Duodenal mucosa (tissue), 2 donors: ENCODE measurements around the gene CHML.

Source experiments
- H3K27ac ChIP-seq: one replicate; pipeline ENCODE4 v1.7.0; 2013; ENCODE audit warnings: low read depth, low read length
- H3K27me3 ChIP-seq, 2 donors: one replicate each; pipeline ENCODE4 v1.7.0; 2013; ENCODE audit warnings: low read length in 2 of 2, control low read depth in 1 of 2; ENCODE audit not compliant: insufficient read depth in 2 of 2, control insufficient read depth in 1 of 2
- H3K36me3 ChIP-seq, 2 donors: one replicate each; pipeline ENCODE4 v1.7.0; 2013; ENCODE audit warnings: low read length in 2 of 2, control low read depth in 1 of 2; ENCODE audit not compliant: insufficient read depth in 2 of 2, control insufficient read depth in 1 of 2
- H3K4me1 ChIP-seq, 2 donors: one replicate each; pipeline ENCODE4 v1.7.0; 2013; ENCODE audit warnings: low read length in 2 of 2, control low read depth in 1 of 2; ENCODE audit not compliant: insufficient read depth in 2 of 2, control insufficient read depth in 1 of 2
- H3K4me3 ChIP-seq, 2 donors: one replicate each; pipeline ENCODE4 v1.7.0; 2013; ENCODE audit warnings: low read length in 2 of 2, low read depth in 1 of 2
- H3K9ac ChIP-seq, 2 donors: one replicate each; pipeline ENCODE4 v1.7.0; 2013; ENCODE audit warnings: low read length in 2 of 2, low read depth in 1 of 2
- H3K9me3 ChIP-seq, 2 donors: one replicate each; pipeline ENCODE4 v1.7.0; 2013; ENCODE audit warnings: low read length in 2 of 2, control low read depth in 1 of 2; ENCODE audit not compliant: control insufficient read depth in 1 of 2

CHML gene

DNA sequence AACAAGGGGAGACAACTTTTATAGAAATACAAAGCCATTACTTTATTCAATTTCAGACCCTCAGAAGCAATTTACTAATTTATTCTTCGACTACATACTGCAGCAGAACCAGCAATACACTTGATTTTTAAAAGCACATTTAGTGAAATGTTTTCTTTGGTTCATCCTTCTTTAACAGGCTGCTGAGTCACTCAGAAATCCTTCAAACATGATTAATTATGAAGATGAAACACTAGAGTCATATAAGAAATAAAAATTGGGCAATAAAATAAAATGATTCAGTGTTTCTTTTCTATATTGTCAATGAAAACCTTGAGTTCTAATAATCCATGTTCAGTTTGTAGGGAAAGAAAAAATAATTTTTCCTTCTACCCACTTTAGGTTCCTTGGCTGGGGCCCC lies 47.0 kb downstream of the CHML start:
- Histone ChIP-seq H3K36me3 (peaks cover 0 to 3% of the 10 kb centered on the region in 2 donors), H3K4me1 (no peaks in the 10 kb centered on the region), H3K9ac (no peak overlapping the region), H3K27me3 (no peaks in the 10 kb centered on the region), H3K27ac (no peak overlapping the region), H3K9me3 (no peaks in the 10 kb centered on the region), H3K4me3 (no peak overlapping the region)

DNA sequence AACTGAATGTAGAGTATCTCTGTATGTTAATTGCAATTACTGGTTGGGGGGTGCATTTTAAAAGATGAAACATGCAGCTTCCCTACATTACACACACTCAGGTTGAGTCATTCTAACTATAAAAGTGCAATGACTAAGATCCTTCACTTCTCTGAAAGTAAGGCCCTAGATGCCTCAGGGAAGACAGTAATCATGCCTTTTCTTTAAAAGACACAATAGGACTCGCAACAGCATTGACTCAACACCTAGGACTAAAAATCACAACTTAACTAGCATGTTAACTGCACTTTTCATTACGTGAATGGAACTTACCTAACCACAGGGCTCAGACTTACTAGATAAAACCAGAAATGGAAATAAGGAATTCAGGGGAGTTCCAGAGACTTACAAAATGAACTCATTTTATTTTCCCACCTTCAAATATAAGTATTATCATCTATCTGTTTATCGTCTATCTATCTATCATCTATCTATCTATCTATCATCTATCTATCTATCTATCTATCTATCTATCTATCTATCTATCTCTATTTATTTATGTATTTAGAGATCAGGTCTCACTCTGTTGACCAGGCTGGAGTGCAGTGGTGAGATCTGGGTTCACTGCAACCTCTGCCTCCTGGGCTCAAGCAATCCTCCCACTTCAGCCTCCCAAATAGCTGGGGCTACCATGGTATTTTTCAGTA lies 47.8 kb downstream of the CHML start:
- Histone ChIP-seq H3K36me3 (peaks cover 0 to 3% of the 10 kb centered on the region in 2 donors), H3K9ac (no peak overlapping the region), H3K27ac (no peak overlapping the region), H3K27me3 (no peaks in the 10 kb centered on the region), H3K4me1 (no peaks in the 10 kb centered on the region), H3K4me3 (no peak overlapping the region), H3K9me3 (no peaks in the 10 kb centered on the region)

DNA sequence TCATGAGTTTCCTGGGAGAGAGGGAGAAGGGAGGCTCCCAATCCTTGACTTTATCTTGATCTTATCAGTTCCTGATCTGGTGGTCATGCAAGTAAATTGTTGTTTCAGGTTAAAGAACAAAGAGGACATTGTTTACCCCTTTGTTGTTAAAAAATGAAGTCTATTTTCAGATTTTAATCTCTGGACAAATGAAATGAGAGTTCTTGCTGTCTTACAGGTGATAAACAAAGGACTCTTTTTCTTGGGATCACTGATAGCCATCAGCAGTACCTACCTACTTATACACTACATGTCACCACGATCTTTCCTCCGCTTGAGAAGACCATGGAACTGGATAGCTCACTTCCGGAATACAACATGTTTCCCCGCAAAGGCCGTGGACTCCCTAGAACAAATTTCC lies 48.4 kb downstream of the CHML start:
- no peak overlapping the region for H3K4me3 ChIP-seq
- peaks cover 0 to 3% of the 10 kb centered on the region in 2 donors for H3K36me3 ChIP-seq
- no peaks in the 10 kb centered on the region for H3K27me3 ChIP-seq
- no peak overlapping the region for H3K27ac ChIP-seq
- H3K9ac ChIP-seq: no peak overlapping the region
- H3K9me3 ChIP-seq: no peaks in the 10 kb centered on the region
- H3K4me1 ChIP-seq: no peaks in the 10 kb centered on the region

DNA sequence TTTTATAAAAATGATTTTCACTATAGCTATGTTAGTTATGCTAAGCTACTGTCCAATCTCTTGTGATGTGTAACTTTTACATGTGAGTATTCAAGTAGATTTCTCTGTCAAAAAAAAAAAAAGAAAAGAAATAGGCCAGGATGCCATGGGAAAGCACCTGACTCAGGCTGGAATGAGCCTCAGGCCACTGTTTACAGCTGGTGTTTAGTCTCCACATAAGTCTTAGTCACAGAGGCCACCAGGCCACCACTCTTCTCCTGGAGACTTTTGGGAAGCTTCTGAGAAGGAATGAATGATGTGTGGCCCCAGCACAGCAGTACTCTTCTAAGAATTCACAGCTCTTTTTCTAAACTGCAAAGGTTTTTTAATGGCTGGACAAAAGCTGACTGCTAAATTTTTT lies 48.9 kb downstream of the CHML start:
- H3K9me3 ChIP-seq: no peaks in the 10 kb centered on the region
- H3K36me3 ChIP-seq: peaks cover 0 to 3% of the 10 kb centered on the region in 2 donors
- H3K4me1 ChIP-seq: no peaks in the 10 kb centered on the region
- no peak overlapping the region for H3K9ac ChIP-seq
- H3K27ac ChIP-seq: no peak overlapping the region
- H3K27me3 ChIP-seq: no peaks in the 10 kb centered on the region
- no peak overlapping the region for H3K4me3 ChIP-seq

DNA sequence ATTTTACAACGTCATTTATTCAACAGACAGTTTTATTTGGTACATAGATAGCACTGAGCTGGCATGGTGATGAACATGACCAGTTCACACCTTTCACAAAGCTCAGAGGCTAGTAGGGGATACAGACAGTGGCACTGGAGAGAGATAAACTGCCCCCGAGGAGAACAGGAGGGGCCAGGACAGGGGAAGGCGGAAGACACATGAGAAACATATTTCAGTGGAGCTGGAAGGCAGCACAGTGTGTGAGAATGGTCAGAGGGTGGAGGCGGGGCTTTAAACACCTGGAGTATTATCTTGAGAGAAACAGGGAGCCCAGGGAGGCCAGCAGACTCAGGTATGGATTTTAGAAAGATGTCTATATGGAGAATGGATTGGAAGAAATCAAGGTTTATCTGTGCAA lies 49.5 kb downstream of the CHML start:
- H3K27ac ChIP-seq: no peak overlapping the region
- H3K9ac ChIP-seq: no peak overlapping the region
- no peak overlapping the region for H3K4me3 ChIP-seq
- H3K9me3 ChIP-seq: no peaks in the 10 kb centered on the region
- H3K4me1 ChIP-seq: no peaks in the 10 kb centered on the region
- H3K27me3 ChIP-seq: no peaks in the 10 kb centered on the region
- H3K36me3 ChIP-seq: peaks cover 0 to 3% of the 10 kb centered on the region in 2 donors
